G401 (cell line): Measurements from ENCODE around the gene CASP10. TPM values are rescaled to one million over a fixed set of nuclear protein-coding genes. Genes with fewer than 3 reads are reported as not detected.
"Not testable (repeated sequence)": the region's sequence is repeated elsewhere in the genome, so short reads cannot be mapped to it uniquely, and the experiment has no call there.

ENCODE experiments used
- DNase-seq: peaks from one replicate; pipeline ENCODE4 v3.0.0-alpha.2; 2015; ENCODE audit warnings: low spot score
- in situ Hi-C: cut with HindIII; loops from 2 replicates; pipeline ENCODE4 v1.10.0; 2016; ENCODE audit warnings: low sequenced_read_pairs, mixed read lengths
- total RNA-seq: library from RNA; depleted of rRNA; stranded (reverse); fragments of >200 nt; shearing (Covaris generic); gene quantifications from 2 replicates; pipeline ENCODE4 v1.2.3, GENCODE V29; 2014

Gene CASP10
- total RNA-seq, 1 experiment from 2014 or later: 2.8 TPM

DNA sequence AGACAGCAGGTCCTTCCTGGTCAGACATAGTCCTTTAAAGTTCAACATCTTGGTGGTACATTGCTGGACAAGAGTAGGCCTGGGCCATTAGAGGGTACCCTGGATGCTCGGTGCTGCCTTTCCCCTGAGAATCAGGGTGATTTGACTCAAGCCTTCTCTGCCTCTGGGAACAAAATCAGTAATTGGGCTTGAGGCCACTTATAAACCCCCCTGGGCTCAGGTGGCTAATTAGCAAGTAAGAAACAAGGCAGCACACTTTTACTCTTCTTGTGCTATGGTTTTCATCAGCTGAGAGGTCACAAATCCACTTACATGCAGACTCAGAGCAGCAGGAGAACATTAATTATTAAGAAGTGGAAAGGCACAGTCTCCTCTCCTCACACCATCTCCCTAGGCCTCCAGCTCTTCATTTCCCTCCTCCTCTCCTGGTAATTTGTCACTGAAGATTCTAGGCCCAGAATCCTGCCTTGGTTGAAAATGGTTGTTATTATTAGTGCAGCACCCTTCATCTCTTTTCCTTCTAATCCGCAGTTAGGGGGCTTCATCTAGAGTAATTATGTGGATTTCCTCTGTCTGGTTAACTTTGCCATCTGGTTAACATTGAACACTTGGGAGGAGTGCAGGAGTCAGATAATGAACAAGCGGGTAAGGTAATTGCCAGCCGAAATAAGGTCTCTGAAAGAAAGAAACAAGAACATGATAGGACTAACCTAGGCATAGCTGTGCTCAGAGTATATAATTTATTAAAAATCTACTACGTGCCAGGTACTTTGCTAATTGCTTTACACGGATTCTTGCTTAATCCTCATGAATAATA, 29.7 kb upstream of the CASP10 start:
- in situ Hi-C loops: no loop called here
- DNase-seq: no peak

DNA sequence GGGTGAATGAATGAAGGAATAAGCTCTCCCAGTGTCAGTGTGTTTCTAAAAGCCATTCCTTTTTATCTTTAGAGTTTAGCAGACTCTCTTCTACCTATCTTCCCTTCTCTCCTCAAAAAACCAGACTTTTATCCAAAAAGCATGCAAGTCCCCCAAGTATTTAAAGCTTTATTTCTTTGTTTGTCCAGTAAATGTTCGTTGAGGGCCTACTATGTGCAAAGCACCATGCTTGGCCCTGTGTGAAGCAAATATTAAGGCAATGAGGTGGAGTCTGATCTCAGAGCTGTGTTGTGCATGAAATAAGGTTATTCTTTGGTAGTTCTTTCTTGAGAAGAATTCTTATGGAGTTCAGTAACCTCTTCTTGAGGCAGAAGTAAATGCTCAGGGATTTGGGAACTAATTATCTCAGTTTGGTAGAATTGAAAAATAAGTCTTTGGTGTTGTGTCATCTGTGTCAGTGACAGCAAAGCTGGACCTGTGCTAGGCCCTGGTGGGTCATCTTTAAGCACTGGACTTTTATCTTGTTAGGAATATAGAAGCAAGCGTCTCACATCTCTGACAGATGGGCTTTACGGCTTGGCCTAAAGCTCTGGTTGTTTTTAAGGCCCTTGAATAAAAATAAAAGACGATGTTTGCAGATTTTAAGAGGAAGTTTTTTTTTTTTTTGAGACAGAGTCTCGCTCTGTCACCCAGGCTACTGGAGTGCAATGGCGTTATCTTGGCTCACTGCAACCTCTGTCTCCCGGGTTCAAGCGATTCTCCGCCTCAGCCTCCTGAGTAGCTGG, 28.1 kb upstream of the CASP10 start:
- no peak for DNase-seq
- in situ Hi-C loops: no loop called here

DNA sequence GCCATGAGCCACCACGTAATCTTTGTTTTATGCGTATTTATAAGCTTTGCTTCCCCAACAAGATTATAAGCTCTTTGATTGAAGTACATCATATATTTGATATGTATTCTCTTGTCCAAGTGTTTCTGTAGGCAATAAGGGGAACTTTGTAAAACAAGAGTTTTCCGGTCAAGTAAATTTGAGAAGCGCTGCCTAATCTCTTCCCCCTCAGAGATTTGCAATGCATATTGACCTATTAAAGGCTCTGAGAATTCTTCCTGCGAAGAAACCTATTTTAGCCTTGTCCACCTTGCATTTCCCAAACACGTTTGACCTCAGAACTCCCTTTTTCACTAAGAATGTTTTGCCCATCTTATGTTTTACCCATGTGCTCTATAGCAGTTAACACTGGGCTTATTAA, 26.9 kb upstream of the CASP10 start:
- DNase-seq: no peak
- in situ Hi-C loops: no loop called here

DNA sequence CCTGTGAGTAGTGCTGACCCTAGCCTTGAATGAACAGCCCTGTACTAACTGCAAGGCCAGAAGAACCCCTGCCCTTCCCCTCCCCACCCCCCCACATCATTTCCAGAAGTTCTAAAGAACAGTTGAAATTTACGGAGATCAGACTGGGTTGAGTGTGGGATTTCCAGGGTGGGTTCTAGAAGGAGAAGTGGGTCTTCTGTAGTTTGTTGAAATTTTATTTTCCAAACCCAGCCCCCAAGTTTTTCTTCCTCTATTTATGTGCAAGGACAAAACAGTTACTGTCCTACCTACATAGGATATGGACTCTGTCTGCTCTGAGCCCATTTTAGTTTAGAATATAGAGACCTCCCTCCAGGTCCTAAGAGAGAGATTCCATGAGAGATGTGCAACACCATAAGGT, 26.3 kb upstream of the CASP10 start:
- in situ Hi-C loops: no loop called here
- no peak for DNase-seq

DNA sequence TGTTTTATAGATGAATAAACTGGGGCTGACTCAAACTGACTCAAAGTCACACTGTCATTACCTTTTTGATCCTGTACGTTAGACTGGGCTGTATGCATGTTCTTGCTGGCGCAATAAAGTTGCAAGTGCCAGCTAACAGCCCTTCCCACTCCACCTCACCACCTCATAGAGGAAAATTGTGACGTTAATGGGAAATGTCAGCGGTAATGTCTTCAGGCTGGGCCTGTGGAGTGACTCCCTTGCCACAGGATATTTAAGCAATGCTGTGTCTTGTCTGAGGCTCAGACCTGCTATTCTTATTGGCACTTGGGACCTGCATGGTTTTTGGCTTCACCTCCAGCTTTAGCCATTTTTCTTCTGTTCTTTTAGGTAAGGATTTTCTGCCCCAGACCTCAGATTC, 25.2 kb upstream of the CASP10 start:
- no peak for DNase-seq
- in situ Hi-C loops: no loop called here

DNA sequence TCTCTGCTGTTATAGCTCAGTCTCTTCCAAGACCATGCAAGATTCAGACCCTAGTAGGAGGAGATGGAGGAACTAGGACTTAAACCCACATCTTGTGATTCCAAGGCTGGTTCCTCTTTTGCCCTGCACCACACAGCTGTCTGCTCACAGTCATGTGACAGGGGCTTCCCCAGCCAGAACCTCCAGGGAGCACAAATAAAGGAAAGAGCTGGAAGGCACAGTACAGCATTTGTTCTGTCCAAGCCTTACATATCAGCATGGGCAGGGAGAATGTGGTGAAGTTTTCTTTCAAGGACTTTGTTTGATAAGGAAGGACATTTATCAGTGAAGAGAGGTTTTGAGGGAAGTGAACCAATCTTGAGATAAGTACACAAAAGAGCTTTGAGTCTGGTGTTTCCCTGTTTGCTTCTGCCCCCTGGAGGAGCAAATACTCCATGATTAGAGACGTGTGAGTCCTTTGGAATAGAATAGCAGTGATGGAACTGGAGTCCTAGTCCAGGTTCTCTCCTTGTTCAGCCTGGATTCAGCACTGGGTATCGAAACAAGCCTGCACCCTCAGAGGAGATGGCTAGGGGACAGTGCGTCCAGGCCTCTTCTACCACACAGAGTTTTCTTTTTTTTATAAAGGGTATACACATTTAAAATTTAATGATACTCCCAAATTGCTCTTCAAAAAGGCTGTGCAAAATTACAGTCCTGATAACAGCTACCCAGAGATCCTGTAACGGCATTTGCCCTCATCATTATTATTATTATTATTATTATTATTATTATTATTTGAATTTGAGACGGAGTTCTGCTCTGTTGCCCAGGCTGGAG, 24.6 kb upstream of the CASP10 start:
- in situ Hi-C loops: no loop called here
- peak; percentile 76 for DNase-seq

DNA sequence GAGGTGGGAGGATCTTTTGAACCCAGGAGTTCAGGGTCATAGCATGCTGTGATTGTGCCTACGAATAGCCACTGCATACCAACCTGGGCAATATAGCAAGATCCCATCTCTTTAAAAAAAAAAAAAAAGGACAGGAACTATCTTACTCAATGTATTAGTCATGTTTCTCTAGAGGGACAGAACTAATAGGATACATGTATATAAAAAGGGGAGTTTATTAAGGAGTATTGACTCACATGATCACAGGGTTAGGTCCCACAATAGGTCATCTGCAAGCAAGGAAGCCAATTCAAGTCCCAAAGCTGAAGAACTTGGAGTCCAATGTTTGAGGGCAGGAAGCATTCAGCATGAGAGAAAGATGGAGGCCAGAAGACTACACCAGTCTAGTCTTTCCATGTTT, 18.8 kb upstream of the CASP10 start:
- no peak for DNase-seq
- in situ Hi-C loops: no loop called here

DNA sequence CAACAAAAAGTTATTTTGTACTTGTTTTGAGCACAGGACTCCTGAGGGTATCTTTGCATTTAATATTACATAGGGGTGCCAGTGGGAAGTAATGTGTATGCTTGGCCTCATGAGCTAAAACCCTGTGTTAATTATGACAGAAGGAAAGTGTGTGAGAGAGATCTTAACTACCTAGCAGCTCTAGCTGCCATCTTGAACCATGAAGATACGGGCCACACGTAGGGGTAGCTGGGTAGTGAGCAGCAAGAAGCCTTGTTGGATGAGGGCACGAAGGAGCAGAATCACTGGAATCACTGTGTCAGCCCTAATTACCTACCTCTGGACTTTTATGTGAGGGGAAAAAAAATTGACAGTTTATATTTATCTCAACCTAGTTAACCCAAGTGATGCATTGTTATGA, 15.4 kb upstream of the CASP10 start:
- in situ Hi-C loops: no loop called here
- no peak for DNase-seq

DNA sequence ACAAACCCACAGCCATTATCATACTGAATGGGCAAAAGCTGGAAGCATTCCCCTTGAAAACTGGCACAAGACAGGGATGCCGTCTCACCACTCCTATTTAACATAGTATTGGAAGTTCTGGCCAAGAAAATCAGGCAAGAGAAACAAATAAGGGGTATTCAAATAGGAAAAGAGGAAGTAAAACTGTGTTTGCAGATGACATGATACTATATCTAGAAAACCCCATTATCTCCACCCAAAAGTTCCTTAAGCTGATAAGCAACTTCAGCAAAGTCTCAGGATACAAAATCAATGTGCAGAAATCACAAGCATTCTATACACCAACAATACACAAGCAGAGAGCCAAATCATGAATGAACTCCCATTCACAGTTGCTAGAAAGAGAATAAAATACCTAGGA, 14.4 kb upstream of the CASP10 start:
- in situ Hi-C loops, DNase-seq: not testable (repeated sequence)

DNA sequence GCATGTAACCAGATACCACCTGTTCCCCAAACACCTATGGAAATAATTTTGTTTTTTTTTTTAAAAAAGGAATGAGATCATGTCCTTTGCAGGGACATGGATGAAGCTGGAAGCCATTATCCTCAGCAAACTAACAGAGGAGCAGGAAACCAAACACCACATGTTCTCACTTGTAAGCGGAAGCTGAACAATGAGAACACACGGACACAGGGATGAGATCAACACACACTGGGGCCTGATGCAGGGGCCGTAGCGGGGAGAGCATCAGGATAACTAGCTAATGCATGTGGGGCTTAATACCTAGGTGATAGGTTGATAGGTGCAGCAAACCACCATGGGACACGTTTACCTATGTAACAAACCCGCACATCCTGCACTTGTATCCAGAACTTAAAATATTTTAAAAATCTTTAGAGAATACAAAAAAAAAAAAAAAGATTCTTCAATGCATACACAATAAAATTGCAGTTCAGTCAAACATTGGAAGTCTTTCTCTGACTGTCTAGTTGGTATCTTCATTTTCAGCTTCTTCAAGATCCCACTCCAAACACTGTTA, 11.6 kb upstream of the CASP10 start:
- in situ Hi-C loops: no loop called here
- no peak for DNase-seq

DNA sequence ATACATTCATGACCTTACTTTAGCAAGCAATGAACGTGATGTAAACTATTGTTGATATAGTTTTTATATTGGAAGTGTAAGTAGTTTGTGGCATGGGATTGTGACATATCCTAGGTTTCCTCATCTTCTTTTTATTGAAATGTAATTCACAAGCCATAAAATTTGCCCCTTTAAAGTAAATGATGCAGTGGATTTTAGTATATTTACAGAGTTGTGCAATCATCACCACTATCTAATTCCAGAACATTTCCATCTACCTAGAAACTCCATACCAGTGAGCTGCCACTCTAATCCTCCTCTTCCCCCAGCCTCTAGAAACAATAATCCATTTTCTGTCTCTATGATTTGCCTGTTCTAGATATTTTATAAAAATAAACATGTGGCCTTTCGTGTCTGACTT, 10.7 kb upstream of the CASP10 start:
- in situ Hi-C loops: no loop called here
- no peak for DNase-seq

DNA sequence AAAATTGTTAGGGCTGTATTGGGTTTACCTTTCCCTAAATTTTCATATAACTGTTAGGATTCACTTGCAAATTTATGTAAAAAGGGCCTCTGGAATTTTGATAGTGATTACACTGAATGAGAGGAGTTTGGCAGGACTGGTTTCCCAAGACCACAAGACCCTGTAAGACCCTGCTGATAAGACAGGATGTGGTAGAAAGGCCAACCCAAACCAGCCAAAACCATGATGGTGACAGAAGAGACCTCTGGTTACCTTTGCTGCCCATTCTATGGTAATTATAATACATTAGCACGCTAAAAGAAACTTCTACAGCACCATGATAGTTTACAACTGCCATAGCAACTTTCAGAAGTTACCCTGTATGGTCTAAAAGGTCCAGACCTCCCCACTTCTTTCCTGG, 8.3 kb upstream of the CASP10 start:
- DNase-seq: no peak
- in situ Hi-C loops: no loop called here

DNA sequence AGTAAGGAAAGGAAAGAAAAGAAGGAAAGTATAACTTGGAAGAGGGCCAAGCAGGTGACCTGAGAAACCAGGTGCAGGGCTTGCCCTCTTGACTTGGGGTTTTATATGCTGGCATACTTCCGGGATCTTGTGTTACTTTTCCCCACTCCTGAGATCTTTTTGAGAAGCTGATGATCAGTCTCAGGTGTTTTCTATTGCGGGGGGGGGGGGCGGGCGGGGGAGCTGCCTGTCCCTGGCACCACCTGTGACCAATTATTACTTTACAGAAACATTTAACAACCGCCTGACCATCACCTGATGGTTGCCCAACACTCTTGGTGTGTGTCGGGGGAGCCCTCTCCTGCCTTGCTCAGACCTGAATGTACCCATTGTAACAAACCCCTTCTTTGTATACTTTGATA, 6.9 kb upstream of the CASP10 start:
- DNase-seq: no peak
- in situ Hi-C loops: no loop called here

DNA sequence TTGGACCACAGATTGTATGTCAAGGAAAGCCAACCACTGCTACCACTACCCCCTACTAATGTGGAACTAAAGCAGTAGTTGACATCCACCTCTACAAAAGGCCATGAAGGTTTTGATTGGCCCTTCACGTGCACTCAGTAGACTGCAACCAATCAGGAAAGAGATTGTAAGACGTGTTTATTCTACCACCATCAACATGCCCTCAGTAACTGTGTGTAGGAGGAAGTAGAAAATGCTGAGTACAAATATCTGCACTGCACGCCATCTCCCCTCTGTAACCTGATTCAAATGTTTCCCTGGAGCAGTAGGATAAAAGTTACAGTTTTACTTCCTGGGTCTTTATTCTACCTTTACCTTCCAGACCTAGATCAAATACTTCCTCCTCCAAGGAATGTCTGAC, 2.9 kb upstream of the CASP10 start:
- in situ Hi-C loops: no loop called here

DNA sequence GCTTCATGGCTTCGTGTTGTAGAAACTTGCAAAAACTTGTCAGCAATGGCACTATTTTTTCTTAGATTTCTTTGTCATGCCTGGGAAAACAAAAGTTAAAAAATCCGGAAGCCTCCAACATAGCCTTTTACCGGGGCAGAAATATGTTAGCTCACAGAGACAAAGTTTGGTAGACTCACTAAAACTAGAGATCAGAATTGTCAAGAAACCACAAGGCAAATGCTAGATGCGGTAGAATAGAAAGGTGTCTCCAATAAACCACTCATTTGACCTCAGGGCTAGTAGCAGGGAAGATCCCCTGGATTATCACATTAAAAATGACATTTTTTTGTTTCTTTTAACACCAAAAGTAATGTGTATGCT, 405 bp downstream of the CASP10 start:
- no peak for DNase-seq
- in situ Hi-C loops: no loop called here

More for the DNA sequence above, 2.9 kb upstream of the CASP10 start:
- no peak for DNase-seq

DNA sequence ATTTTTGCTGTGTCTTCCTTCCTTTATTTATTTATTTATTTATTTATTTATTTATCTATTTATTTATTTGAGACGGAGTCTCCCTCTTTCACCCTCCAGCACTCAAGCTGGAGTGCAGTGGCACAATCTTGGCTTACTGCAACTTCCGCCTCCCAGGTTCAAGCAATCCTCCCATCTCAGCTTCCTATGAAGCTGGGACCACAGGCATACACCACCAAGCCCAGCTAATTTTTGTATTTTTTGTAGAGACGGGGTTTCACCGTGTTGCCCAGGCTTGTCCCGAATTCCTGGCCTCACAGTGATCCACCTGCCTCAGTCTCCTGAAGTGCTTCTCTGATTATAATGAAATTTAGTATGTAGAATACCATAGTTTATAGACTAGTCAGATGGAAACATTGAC, 894 bp downstream of the CASP10 start:
- in situ Hi-C loops, DNase-seq: not testable (repeated sequence)

DNA sequence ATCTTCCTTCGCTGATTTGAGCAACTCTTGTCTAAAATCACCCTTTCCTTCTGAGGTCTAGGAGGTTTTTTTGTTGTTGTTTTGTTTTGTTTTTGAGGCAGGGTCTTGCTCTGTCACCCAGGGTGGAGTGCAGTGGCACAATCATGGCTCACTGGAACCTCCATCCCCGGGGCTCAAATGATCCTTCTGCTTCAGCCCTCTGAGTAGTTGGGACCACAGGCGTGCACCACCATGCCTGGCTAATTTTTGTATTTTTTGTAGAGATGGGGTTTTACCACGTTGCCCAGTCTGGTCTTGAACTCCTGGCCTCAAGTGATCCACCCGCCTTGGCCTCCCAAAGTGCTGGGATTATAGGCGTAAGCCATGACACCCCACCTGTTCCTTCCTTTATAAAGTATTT, 1.3 kb downstream of the CASP10 start:
- DNase-seq, in situ Hi-C loops: not testable (repeated sequence)

DNA sequence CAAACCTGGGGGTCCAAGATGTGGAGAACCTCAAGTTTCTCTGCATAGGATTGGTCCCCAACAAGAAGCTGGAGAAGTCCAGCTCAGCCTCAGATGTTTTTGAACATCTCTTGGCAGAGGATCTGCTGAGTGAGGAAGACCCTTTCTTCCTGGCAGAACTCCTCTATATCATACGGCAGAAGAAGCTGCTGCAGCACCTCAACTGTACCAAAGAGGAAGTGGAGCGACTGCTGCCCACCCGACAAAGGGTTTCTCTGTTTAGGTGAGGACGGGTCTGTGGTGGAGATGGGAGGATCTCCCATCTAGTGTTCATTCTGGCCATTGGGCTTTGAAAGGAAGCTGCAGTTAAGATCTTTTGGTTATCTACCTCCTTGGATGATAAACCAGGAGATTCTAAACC, 2.9 kb downstream of the CASP10 start:
- in situ Hi-C loops: no loop called here
- DNase-seq: no peak

DNA sequence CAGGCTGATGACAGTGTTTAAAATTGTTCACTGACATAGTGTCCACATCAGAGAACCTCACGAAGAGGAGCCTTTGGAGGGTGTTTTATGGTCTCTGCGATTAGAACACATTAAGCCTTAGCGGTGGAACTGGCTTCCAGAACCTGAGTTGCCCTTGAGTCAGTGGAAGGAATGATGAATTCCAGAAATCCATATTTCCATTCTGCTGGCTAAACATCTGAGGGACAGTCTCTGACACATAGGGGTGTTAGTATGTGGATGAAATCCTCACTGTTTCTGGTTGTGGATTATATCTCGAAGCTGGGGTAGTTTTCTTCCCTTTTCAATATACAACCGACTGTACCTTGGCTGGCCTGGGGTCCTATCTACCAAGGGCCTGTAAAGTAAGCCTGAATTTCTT, 4.0 kb downstream of the CASP10 start:
- in situ Hi-C loops: no loop called here
- no peak for DNase-seq

DNA sequence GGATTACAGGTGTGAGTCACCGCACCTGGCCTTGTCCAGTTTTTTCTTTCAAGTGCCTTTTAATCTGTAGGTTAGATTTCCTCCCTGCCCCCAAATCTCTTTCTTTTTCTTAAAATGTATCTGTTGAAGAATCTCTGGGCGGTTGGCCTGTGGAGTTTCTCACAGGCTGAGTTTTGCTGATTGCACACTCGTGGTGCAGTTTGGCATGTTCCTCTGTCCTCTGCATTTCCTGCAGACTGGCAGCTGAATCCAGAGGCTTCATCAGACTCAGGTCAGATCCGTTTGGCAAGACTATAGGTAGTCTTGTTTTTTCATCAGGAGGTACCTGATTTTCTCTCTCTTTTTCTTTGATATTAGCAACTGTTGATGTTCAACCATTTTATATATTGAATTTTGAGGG, 5.5 kb downstream of the CASP10 start:
- in situ Hi-C loops: no loop called here
- no peak for DNase-seq
